NCI-H345 treated with DMSO at 0.1 percent for 48 hours (cell line): ENCODE measurements around the gene MYO6.

Experiments used
- DNase-seq: peaks from one replicate; lab custom pipeline; 2025; ENCODE audit not compliant: unreplicated experiment; lab: John Stamatoyannopoulos, UW

The MYO6 gene

GRCh38 chr6:75940564-75940963 lies 191.5 kb downstream of the MYO6 start:
- DNase-seq = no peak

GRCh38 chr6:75941509-75941908 lies 192.5 kb downstream of the MYO6 start:
- no peak for DNase-seq

GRCh38 chr6:75943381-75943780 lies 194.3 kb downstream of the MYO6 start:
- no peak for DNase-seq

- DNase-seq = no peak
Measured at GRCh38 chr6:75946146-75946831, 197.2 kb downstream of the MYO6 start.

GRCh38 chr6:75947935-75948334 lies 198.9 kb downstream of the MYO6 start:
- no peak for DNase-seq

- no peak for DNase-seq
Measured at GRCh38 chr6:75952128-75952527, 203.1 kb downstream of the MYO6 start.

- no peak for DNase-seq
Measured at GRCh38 chr6:75963569-75963968, 214.5 kb downstream of the MYO6 start.

GRCh38 chr6:75968143-75968542 lies 219.1 kb downstream of the MYO6 start:
- DNase-seq = no peak
